ENCODE results near the gene AKT3. TPM values are rescaled to one million over a fixed set of nuclear protein-coding genes. Genes with fewer than 3 reads are reported as not detected.

The AKT3 gene
- total RNA-seq, 1 donor from 2014 or later: 29.9 TPM

DNA sequence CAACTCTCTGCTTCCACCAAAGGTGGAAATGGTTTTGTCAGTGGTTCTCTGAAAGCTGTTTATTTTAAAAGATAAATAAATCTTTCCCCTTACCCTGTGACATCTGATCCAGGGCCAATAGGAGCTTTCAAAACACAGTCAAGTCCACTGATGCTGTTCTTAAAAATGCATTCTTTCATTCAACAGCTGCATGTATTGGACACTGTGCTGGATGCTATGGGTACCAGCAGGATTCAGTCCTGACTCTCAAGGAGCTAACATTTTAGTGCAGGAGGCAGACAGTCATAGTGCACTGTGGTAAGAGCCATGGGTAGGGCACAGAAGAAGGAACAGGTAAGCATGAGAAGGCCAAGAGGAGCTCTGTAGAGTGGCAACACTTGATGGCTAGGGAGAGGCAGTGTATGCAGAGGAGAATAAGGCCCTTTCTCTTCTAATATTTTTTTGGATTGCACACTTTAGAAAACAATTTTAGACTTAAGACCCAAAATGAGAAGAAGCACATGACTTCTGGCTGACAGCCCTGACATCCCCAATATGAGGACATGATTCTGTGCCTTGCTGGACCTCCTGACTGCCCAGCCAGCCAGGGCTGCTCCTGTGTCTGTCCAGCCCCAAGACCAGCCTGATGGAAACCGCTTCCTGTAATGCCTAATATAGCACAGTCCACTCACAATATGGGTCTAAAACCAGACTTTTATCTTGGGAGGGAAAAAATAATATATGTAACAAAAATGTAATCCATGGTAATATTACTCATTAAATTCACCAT is 386.9 kb downstream of the AKT3 start:
- no peaks in the 10 kb centered on the region for H3K27me3 Mint-ChIP-seq
- TF ChIP-seq CTCF (conservative IDR thresholded peaks at IDR 0.05): no peak
- no peak for DNase-seq (ENCODE audit: extremely low spot score, unreplicated experiment)

DNA sequence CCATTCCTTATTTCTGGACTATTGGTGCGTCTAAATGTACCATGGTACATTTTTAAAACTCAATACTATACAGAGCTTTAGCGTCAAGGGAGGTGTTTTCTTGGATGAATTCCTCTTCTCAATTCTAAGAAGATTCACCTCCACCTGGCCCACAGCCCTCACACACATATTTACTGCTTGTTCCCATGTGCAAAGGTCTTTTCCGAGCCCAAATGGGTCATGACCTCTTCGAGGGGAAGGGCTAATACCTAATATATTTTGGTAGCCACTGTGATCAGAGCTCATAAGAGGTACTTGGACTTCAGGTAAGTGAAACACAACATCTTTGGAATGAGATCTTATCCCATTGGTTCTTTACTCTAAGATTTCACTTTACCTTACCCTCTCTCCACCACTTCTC is 388.3 kb downstream of the AKT3 start:
- no peaks in the 10 kb centered on the region for H3K9me3 Mint-ChIP-seq
- no peak for DNase-seq (ENCODE audit: extremely low spot score, unreplicated experiment)
- no peak for TF ChIP-seq CTCF (conservative IDR thresholded peaks at IDR 0.05)
- H3K27me3 Mint-ChIP-seq: no peaks in the 10 kb centered on the region
- no peaks in the 10 kb centered on the region for H3K36me3 Mint-ChIP-seq
- no peaks in the 10 kb centered on the region for H3K4me1 Mint-ChIP-seq (ENCODE audit: unreplicated experiment)
- H3K4me3 Mint-ChIP-seq: no peak overlapping the region
- no peak overlapping the region for H3K27ac Mint-ChIP-seq

More for the DNA sequence above, 386.9 kb downstream of the AKT3 start:
- Mint-ChIP-seq H3K9me3 (no peaks in the 10 kb centered on the region), H3K36me3 (no peaks in the 10 kb centered on the region), H3K4me3 (no peak overlapping the region), H3K4me1 (ENCODE audit: unreplicated experiment) (no peaks in the 10 kb centered on the region), H3K27ac (no peak overlapping the region)

- no peaks in the 10 kb centered on the region for H3K36me3 Mint-ChIP-seq
- no peak for DNase-seq (ENCODE audit: extremely low spot score, unreplicated experiment)
- H3K27me3 Mint-ChIP-seq: no peaks in the 10 kb centered on the region
- H3K4me3 Mint-ChIP-seq: no peak overlapping the region
- no peak for TF ChIP-seq CTCF (conservative IDR thresholded peaks at IDR 0.05)
- H3K27ac Mint-ChIP-seq: no peak overlapping the region
- no peaks in the 10 kb centered on the region for H3K9me3 Mint-ChIP-seq
- no peaks in the 10 kb centered on the region for H3K4me1 Mint-ChIP-seq (ENCODE audit: unreplicated experiment)
Observed at GRCh38 chr1:243459059-243459458, 391.0 kb downstream of the AKT3 start.

- no peaks in the 10 kb centered on the region for H3K27me3 Mint-ChIP-seq
- no peak overlapping the region for H3K27ac Mint-ChIP-seq
- TF ChIP-seq CTCF (conservative IDR thresholded peaks at IDR 0.05): no peak
- no peak for DNase-seq (ENCODE audit: extremely low spot score, unreplicated experiment)
- H3K9me3 Mint-ChIP-seq: no peaks in the 10 kb centered on the region
- H3K4me1 Mint-ChIP-seq (ENCODE audit: unreplicated experiment): no peaks in the 10 kb centered on the region
- no peaks in the 10 kb centered on the region for H3K36me3 Mint-ChIP-seq
- H3K4me3 Mint-ChIP-seq: no peak overlapping the region
Observed at GRCh38 chr1:243457363-243457982, 392.6 kb downstream of the AKT3 start.

DNA sequence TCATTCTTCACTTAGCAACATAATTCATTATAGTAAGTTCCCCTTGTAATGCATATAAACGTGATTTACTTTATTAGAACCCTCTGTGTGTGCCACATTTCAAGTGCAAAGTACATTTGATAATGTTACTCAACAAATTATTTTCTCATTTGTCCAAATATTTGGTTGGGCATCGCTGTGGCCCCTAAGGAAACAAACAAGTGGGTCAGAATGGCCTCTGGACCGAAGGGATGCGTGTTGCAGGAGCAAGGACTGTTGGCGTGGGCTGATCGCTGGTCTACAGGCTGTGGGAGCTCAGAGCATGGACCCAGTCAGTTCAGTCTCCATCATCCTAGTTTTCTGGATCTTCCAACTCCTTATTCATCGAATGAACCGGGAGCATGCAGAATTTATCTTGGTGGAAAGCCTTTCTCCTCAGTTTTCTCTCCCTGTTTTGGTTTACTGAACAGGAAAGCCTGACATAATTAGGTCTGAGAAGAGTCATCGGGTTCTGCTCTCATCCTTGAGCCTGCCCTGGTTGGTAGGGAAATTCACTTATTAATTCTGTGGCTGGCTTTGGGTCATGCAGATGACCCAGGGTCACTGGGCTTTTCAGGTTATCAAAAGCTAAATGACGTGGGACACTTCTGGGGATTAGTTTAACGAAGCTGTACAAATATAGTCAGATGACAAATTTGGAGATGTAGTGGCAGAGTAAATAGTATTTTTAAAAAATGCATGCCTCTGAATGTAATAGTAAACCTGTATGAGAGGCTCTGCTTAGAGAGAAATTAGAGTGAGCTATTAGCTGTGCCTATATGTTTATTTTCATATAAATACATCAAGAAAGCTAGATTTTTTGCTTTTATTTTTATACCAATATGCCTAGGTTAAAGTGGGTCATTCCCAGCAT is 394.0 kb downstream of the AKT3 start:
- TF ChIP-seq CTCF (conservative IDR thresholded peaks at IDR 0.05): no peak
- peaks cover 5% of the 10 kb centered on the region for H3K36me3 Mint-ChIP-seq
- H3K27me3 Mint-ChIP-seq: no peaks in the 10 kb centered on the region
- H3K4me3 Mint-ChIP-seq: no peak overlapping the region
- H3K4me1 Mint-ChIP-seq (ENCODE audit: unreplicated experiment): no peaks in the 10 kb centered on the region
- H3K9me3 Mint-ChIP-seq: no peaks in the 10 kb centered on the region
- no peak overlapping the region for H3K27ac Mint-ChIP-seq
- DNase-seq (ENCODE audit: extremely low spot score, unreplicated experiment): no peak

All from type B pancreatic cell (in vitro differentiated cells).